ENCODE measurements around the gene MAPKAPK3. TPM values are rescaled to one million over a fixed set of nuclear protein-coding genes. Genes with fewer than 3 reads are reported as not detected.

MAPKAPK3 gene
- total RNA-seq, 6 donors from 2014 or later = 30.2 to 102 (median 70.1) TPM

GRCh38 chr3:50616770-50617095 lies 218 bp upstream of the MAPKAPK3 start:
- H3K4me1 ChIP-seq = peaks cover 43 to 70% (median 64%) of the 10 kb centered on the region in 4 donors
- peak overlapping the region; percentile 95 to 97 (median 96) for H3K27ac ChIP-seq
- 0% methylated on average over 2 to 21 of the region's 22 CpGs for WGBS, 2 donors
- H3K36me3 ChIP-seq = no peaks in the 10 kb centered on the region
- ATAC-seq (ENCODE audit: low FRiP score in 2 of 2) (peak; percentile 89 to 90), DNase-seq (peak; percentile 96)
- H3K9me3 ChIP-seq = no peaks in the 10 kb centered on the region
- no peaks in the 10 kb centered on the region for H3K27me3 ChIP-seq
- TF ChIP-seq CTCF (IDR thresholded peaks at IDR 0.05) (no peak), POLR2A (IDR thresholded peaks at IDR 0.05) (peak in 2 of 4 donors; percentile 6 to 34), EP300 (IDR thresholded peaks at IDR 0.05) (no peak), POLR2AphosphoS5 (IDR thresholded peaks at IDR 0.05) (peak in 1 of 2 donors; percentile 45)
- peak overlapping the region; percentile 63 to 97 (median 90) for H3K4me3 ChIP-seq

DNA sequence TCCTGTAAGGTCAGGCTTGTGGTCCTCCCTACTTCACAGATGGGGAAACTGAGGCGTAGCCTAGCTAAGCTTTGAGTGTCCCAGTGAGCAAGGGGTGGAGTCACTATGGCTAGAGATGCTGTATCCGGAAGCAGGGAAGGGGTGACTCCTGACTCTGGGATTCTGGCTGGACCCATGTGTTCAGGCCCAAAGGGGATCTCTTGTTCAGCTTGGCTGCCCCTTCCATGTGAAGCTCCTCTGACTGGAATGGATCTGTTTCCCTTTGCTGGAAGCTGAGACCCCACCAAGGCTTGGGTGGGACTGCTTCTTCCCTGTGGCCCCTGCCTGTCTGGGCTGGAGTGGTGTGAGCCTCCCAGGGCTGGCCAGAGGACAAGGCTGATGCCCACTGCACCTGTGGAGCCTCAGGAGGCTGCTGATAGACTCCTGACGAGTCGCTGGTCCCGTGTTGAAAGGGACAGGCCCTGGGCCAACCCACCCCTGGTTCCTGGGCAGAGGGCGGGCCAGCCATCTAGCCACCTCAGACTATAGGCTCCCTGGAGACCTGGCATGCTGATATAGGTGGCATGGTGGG lies 1.0 kb downstream of the MAPKAPK3 start:
- Histone ChIP-seq H3K9me3 (no peaks in the 10 kb centered on the region), H3K36me3 (no peaks in the 10 kb centered on the region), H3K4me1 (peaks cover 39 to 64% (median 61%) of the 10 kb centered on the region in 4 donors), H3K27ac (peak overlapping the region; percentile 95 to 97 (median 96)), H3K27me3 (no peaks in the 10 kb centered on the region), H3K4me3 (peak overlapping the region; percentile 86 to 98 (median 96))
- DNase-seq = no peak
- ATAC-seq (ENCODE audit: low FRiP score in 2 of 2) = no peak
- TF ChIP-seq POLR2A (IDR thresholded peaks at IDR 0.05) (no peak), POLR2AphosphoS5 (IDR thresholded peaks at IDR 0.05) (no peak), CTCF (IDR thresholded peaks at IDR 0.05) (no peak), EP300 (IDR thresholded peaks at IDR 0.05) (no peak)
- WGBS, 2 donors = 39% methylated on average over 5 to 6 of the region's 6 CpGs

GRCh38 chr3:50620420-50620819 lies 3.5 kb downstream of the MAPKAPK3 start:
- 86% methylated on average over 1 of the region's 1 CpG for WGBS, 2 donors
- peaks cover 56 to 79% (median 71%) of the 10 kb centered on the region in 4 donors for H3K4me1 ChIP-seq

GRCh38 chr3:50620820-50621219 lies 3.9 kb downstream of the MAPKAPK3 start:
- Histone ChIP-seq H3K4me1 (peaks cover 56 to 81% (median 73%) of the 10 kb centered on the region in 4 donors), H3K4me3 (peak overlapping the region in 1 of 4 donors; percentile 14), H3K36me3 (no peaks in the 10 kb centered on the region), H3K27me3 (no peaks in the 10 kb centered on the region), H3K9me3 (no peaks in the 10 kb centered on the region), H3K27ac (peak overlapping the region; percentile 65 to 96 (median 78))
- 32 to 48% methylated on average over 4 of the region's 4 CpGs for WGBS, 2 donors
- ATAC-seq (ENCODE audit: low FRiP score in 2 of 2) (no peak), DNase-seq (no peak)
- TF ChIP-seq POLR2AphosphoS5 (IDR thresholded peaks at IDR 0.05) = no peak
- TF ChIP-seq POLR2A (IDR thresholded peaks at IDR 0.05) = no peak
- TF ChIP-seq CTCF (IDR thresholded peaks at IDR 0.05) = no peak
- no peak for TF ChIP-seq EP300 (IDR thresholded peaks at IDR 0.05)

More at GRCh38 chr3:50620420-50620819, 3.5 kb downstream of the MAPKAPK3 start:
- H3K4me3 ChIP-seq = peak overlapping the region in 1 of 4 donors; percentile 14
- H3K9me3 ChIP-seq = no peaks in the 10 kb centered on the region
- ATAC-seq (ENCODE audit: low FRiP score in 2 of 2) (peak; percentile 0 to 3), DNase-seq (peak in 1 of 2 donors; percentile 71)
- H3K27me3 ChIP-seq = no peaks in the 10 kb centered on the region
- no peaks in the 10 kb centered on the region for H3K36me3 ChIP-seq
- H3K27ac ChIP-seq = peak overlapping the region; percentile 65 to 96 (median 78)
- no peak for TF ChIP-seq EP300 (IDR thresholded peaks at IDR 0.05)
- TF ChIP-seq POLR2AphosphoS5 (IDR thresholded peaks at IDR 0.05) = peak in 1 of 2 donors; percentile 4
- peak in 1 of 6 experiments; percentile 13 for TF ChIP-seq CTCF (IDR thresholded peaks at IDR 0.05)

DNA sequence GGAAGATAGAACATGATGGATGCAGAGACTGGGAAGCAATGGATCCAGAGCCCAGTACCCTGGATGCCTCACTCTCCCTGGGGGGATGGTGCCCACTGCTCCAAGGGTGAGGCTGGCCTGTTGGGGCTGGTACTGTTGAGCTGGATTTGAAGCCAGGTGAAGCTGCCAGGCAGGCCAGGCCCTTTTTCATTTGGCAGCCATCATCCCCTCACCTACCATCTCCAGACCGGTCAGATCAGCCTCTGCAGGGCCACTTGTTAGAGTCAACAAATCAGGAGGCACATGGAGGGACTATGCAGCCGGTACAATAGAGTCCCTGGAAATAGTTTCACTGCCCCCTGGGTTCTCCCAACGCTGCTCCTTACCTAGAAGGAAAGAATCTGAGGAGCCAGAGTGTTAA lies 5.9 kb downstream of the MAPKAPK3 start:
- no peak for TF ChIP-seq POLR2AphosphoS5 (IDR thresholded peaks at IDR 0.05)
- no peak for TF ChIP-seq EP300 (IDR thresholded peaks at IDR 0.05)
- TF ChIP-seq CTCF (IDR thresholded peaks at IDR 0.05) = no peak
- no peak for TF ChIP-seq POLR2A (IDR thresholded peaks at IDR 0.05)
- H3K27me3 ChIP-seq = no peaks in the 10 kb centered on the region
- peak in 1 of 2 donors; percentile 61 for DNase-seq
- no peak overlapping the region for H3K27ac ChIP-seq
- H3K36me3 ChIP-seq = no peaks in the 10 kb centered on the region
- 63 to 83% methylated on average over 3 of the region's 3 CpGs for WGBS, 2 donors
- ATAC-seq (ENCODE audit: low FRiP score in 2 of 2) = no peak
- H3K9me3 ChIP-seq = no peaks in the 10 kb centered on the region
- H3K4me1 ChIP-seq = peaks cover 60 to 87% (median 78%) of the 10 kb centered on the region in 4 donors
- H3K4me3 ChIP-seq = no peak overlapping the region

All from upper lobe of left lung (tissue), 6 donors.